Left lung (tissue), 10 donors: ENCODE data around the gene COL24A1. TPM values are rescaled to one million over a fixed set of nuclear protein-coding genes. Genes with fewer than 3 reads are reported as not detected.

Experiments used
- ATAC-seq: fragments of 200-7000 bp; cut with Tn5 transposase; one replicate; pipeline ENCODE4 v1.9.1; 2020; ENCODE audit warnings: moderate library complexity
- DNase-seq, 4 donors: peaks; one replicate each; pipeline ENCODE4 v3.0.0-alpha.2; 2013 to 2020
- H3K27ac ChIP-seq, 2 donors: fragments of 200-600 bp; sonication (generic) in 1 of 2; one replicate each; pipeline versions ENCODE4 v1.5.0 to v1.8.0; 2020 to 2021
- H3K27me3 ChIP-seq, 2 donors: fragments of 200-600 bp; sonication (generic) in 1 of 2; one replicate each; pipeline versions ENCODE4 v1.5.0 to v1.8.0; 2020 to 2021
- H3K36me3 ChIP-seq, 2 donors: fragments of 200-600 bp; sonication (generic) in 1 of 2; one replicate each; pipeline versions ENCODE4 v1.5.0 to v1.8.0; 2020 to 2021
- H3K4me1 ChIP-seq, 2 donors: fragments of 200-600 bp; one replicate each; pipeline ENCODE4 v1.8.0; 2021
- H3K4me3 ChIP-seq, 2 donors: fragments of 200-600 bp; sonication (generic) in 1 of 2; one replicate each; pipeline versions ENCODE4 v1.5.0 to v1.8.0; 2020 to 2021; ENCODE audit warnings: mild to moderate bottlenecking in 1 of 2
- H3K9me3 ChIP-seq, 2 donors: fragments of 200-600 bp; sonication (generic) in 1 of 2; one replicate each; pipeline versions ENCODE4 v1.5.0 to v1.8.0; 2020 to 2021
- CTCF ChIP-seq, 2 donors: fragments of 200-600 bp; sonication (generic) in 1 of 2; IDR thresholded peaks; one replicate each; pipeline versions ENCODE4 v1.5.0 to v1.8.0; 2021; ENCODE audit warnings: antibody characterized with exemption in 2 of 2
- intact Hi-C, 2 donors: fragments of 100-400 bp; cut with DNase I; formaldehyde crosslinking; loops; one replicate each; pipeline versions ENCODE4 v1.11.2 to v1.14.2; 2022
- polyA plus RNA-seq, 6 donors: library from polyadenylated mRNA; unstranded; fragments of 120-200 nt; gene quantifications; one replicate each; pipeline ENCODE4 v1.2.1, GENCODE V29; 2013; ENCODE audit not compliant: insufficient read length in 6 of 6
- total RNA-seq, 2 donors: library from RNA; stranded (reverse); fragmentation: NEBNext Ultra II Directional; extraction: Animal tissue kit (Norgen Biotek cat#: 25700); gene quantifications; one replicate each; pipeline ENCODE4 v1.2.1, GENCODE V29; 2021
- donor health status: DM: no; HTN: yes; CAD: no.
- donor health status: DM: no; HTN: no; CAD: no.

The COL24A1 gene
- total and polyA plus RNA-seq, 8 donors = 0.84 to 40.8 (median 29.1) TPM

GRCh38 chr1:86063721-86064120 is 92.9 kb downstream of the COL24A1 start:
- intact Hi-C loops = no loop called here
- Histone ChIP-seq H3K9me3 (no peaks in the 10 kb centered on the region), H3K27me3 (no peaks in the 10 kb centered on the region), H3K36me3 (no peaks in the 10 kb centered on the region), H3K27ac (no peak overlapping the region), H3K4me3 (no peak overlapping the region), H3K4me1 (no peaks in the 10 kb centered on the region)
- DNase-seq (no peak), ATAC-seq (no peak)
- no peak for TF ChIP-seq CTCF (IDR thresholded peaks at IDR 0.05)

- Histone ChIP-seq H3K27me3 (no peaks in the 10 kb centered on the region), H3K27ac (no peak overlapping the region), H3K4me3 (no peak overlapping the region), H3K4me1 (no peaks in the 10 kb centered on the region), H3K9me3 (no peaks in the 10 kb centered on the region), H3K36me3 (no peaks in the 10 kb centered on the region)
- intact Hi-C loops = no loop called here
- DNase-seq (no peak), ATAC-seq (no peak)
- no peak for TF ChIP-seq CTCF (IDR thresholded peaks at IDR 0.05)
Observed at GRCh38 chr1:86062453-86062852, 94.1 kb downstream of the COL24A1 start.

- no peak overlapping the region for H3K4me3 ChIP-seq
- H3K4me1 ChIP-seq = no peaks in the 10 kb centered on the region
- intact Hi-C loops = no loop called here
- H3K9me3 ChIP-seq = no peaks in the 10 kb centered on the region
- TF ChIP-seq CTCF (IDR thresholded peaks at IDR 0.05) = no peak
- ATAC-seq (no peak), DNase-seq (peak in 1 of 4 donors; percentile 16)
- no peak overlapping the region for H3K27ac ChIP-seq
- no peaks in the 10 kb centered on the region for H3K36me3 ChIP-seq
- no peaks in the 10 kb centered on the region for H3K27me3 ChIP-seq
Observed at GRCh38 chr1:86061551-86061990, 95.0 kb downstream of the COL24A1 start.

DNA sequence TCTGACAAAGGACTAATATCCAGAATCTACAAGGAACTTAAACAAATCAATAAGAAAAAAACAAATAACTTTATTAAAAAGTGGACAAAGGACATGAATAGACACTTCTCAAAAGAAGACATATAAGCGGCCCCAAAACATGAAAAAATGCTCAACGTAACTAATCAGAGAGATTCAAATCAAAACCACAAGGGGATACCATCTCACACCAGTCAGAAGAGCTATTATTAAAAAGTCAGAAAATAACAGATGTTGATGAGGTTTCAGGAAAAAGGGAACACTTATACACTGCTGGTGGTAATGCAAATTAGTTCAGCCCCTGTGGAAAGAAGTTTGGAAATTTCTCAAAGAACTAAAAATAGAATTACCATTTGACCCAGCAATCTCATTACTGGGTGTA is 102.2 kb downstream of the COL24A1 start:
- Histone ChIP-seq H3K4me3 (no peak overlapping the region), H3K36me3 (no peaks in the 10 kb centered on the region), H3K9me3 (no peaks in the 10 kb centered on the region), H3K27ac (no peak overlapping the region), H3K4me1 (no peaks in the 10 kb centered on the region), H3K27me3 (no peaks in the 10 kb centered on the region)
- DNase-seq (no peak), ATAC-seq (no peak)
- TF ChIP-seq CTCF (IDR thresholded peaks at IDR 0.05) = no peak
- intact Hi-C loops = no loop called here

DNA sequence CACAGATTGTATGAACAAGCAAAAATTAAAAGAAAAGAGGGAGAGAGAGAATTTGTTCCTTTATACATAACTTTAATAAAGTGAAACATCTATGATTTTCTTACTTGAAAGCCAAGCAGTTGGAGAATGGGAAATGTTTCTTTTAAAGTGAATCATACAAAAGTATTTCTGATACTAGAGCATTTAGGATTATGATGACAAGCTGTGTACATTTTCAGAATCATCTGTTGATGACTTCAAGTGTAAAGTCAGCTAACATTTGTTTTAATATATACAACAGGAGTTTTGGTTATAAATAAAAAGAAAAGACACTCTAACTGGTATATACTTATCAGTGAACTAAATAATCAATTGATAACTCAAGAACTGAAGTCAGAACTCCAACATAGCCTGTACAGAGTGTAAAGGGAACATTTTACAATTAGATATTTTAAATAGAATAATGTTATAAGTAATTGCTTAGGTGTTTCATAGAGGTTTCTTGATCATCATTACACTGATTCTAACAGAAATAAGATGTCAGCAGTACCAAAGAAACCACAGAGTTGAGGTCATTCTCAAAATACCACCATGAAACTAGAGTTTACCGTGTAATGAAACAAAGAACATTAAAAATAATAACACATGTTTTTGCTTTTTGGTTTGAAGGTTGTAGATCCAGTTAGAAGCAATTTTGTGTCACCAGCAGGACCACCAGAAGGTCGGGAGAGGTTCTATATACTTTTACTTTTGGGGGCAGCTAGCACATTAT is 103.4 kb downstream of the COL24A1 start:
- Histone ChIP-seq H3K27ac (no peak overlapping the region), H3K27me3 (no peaks in the 10 kb centered on the region), H3K9me3 (no peaks in the 10 kb centered on the region), H3K36me3 (no peaks in the 10 kb centered on the region), H3K4me1 (no peaks in the 10 kb centered on the region), H3K4me3 (no peak overlapping the region)
- intact Hi-C loops = no loop called here
- no peak for ATAC-seq
- TF ChIP-seq CTCF (IDR thresholded peaks at IDR 0.05) = no peak
- no peak for DNase-seq
